Heart right ventricle (tissue), 16 donors: ENCODE results near the gene CHMP1B. TPM values are rescaled to one million over a fixed set of nuclear protein-coding genes. Genes with fewer than 3 reads are reported as not detected.

Experiments used
- ATAC-seq, 8 donors: fragments of 200-7000 bp; cut with Tn5 transposase; one replicate each; pipeline ENCODE4 v1.9.1; 2020; ENCODE audit warnings: mild to moderate bottlenecking in 8 of 8, moderate library complexity in 8 of 8, moderate number of reproducible peaks in 1 of 8
- DNase-seq, 2 donors: peaks; one replicate each; pipeline ENCODE4 v3.0.0-alpha.2; 2020
- H3K27ac ChIP-seq, 10 donors: fragments of 200-600 bp; sonication (generic) in 2 of 10; one replicate each; pipeline versions ENCODE4 v1.5.0 to v1.8.0; 2020 to 2022; ENCODE audit warnings: mild to moderate bottlenecking in 3 of 10
- H3K27me3 ChIP-seq, 7 donors: fragments of 200-600 bp; one replicate each; pipeline ENCODE4 v1.8.0; 2021 to 2022; ENCODE audit warnings: mild to moderate bottlenecking in 2 of 7
- H3K36me3 ChIP-seq, 9 donors: fragments of 200-600 bp; sonication (generic) in 1 of 9; one replicate each; pipeline versions ENCODE4 v1.5.0 to v1.8.0; 2020 to 2022; ENCODE audit warnings: mild to moderate bottlenecking in 2 of 9
- H3K4me1 ChIP-seq, 9 donors: fragments of 200-600 bp; sonication (generic) in 1 of 9; one replicate each; pipeline versions ENCODE4 v1.5.0 to v1.8.0; 2020 to 2022; ENCODE audit warnings: mild to moderate bottlenecking in 4 of 9
- H3K4me3 ChIP-seq, 10 donors: fragments of 200-600 bp; sonication (generic) in 2 of 10; one replicate each; pipeline versions ENCODE4 v1.5.0 to v1.8.0; 2020 to 2022; ENCODE audit warnings: mild to moderate bottlenecking in 7 of 10, moderate library complexity in 2 of 10
- H3K9me3 ChIP-seq, 11 donors: fragments of 200-600 bp in 10 of 11; sonication (generic) in 2 of 11; one replicate each; pipeline versions ENCODE4 v1.5.0 to v1.8.0; 2013 to 2022; ENCODE audit warnings: mild to moderate bottlenecking in 2 of 11, control low read depth in 1 of 11, moderate library complexity in 1 of 11
- CTCF ChIP-seq, 9 donors: fragments of 200-600 bp; sonication (generic) in 2 of 9; IDR thresholded peaks; one replicate each; pipeline versions ENCODE4 v1.5.0 to v1.8.0; 2021 to 2022; ENCODE audit warnings: antibody characterized with exemption in 9 of 9, mild to moderate bottlenecking in 5 of 9, moderate library complexity in 1 of 9
- WGBS, 2 donors: extraction: QIAGEN DNeasy Blood & Tissue Kit; methylation state at CpG; one replicate each; pipeline ENCODE4 v1.1.7; 2013; ENCODE audit warnings: inconsistent platforms in 1 of 2; 5-methylcytosine and 5-hydroxymethylcytosine counted together
- intact Hi-C, 10 donors: fragments of 100-400 bp; cut with DNase I; formaldehyde crosslinking; loops; one replicate each; pipeline versions ENCODE4 v1.11.1 to v1.14.2; 2022
- polyA plus RNA-seq, 2 donors: library from polyadenylated mRNA; stranded (reverse); fragments of 200-250 nt; gene quantifications; one replicate each; pipeline ENCODE4 v1.2.3, GENCODE V29; 2013
- total RNA-seq, 10 donors: library from RNA; stranded (reverse); fragmentation: NEBNext Ultra II Directional in 3 of 10; extraction: Animal tissue kit (Norgen Biotek cat#: 25700) in 3 of 10; gene quantifications; one replicate each; pipeline versions ENCODE4 v1.2.1 to v1.2.4, GENCODE V29; 2021 to 2023
- donor health status: Arrhythmogenic right ventricular cardiomyopathy.
- donor health status: ischemic (EF 13 %, LVEDD 7.1; RV severe dilation, severe dysfunction).
- donor health status: healthy with polysubstance abuse.
- donor health status: DM: no; HTN: yes; CAD: no.
- donor health status: DM: no; HTN: no; CAD: no.
- donor health status: ischemic (EF 25% LVEDD 6.9; RV normal size, moderate dysfunction).
- donor health status: ischemic (EF 25% LVEDD 5.7; RV mildly dilated, moderate dysfunction).
- donor health status: healthy.
- donor health status: DM: yes; HTN: yes; CAD: no.
- donor health status: Ischemic cardiomyopathy.
- donor health status: ischemic (EF 35%, LVEDD 5.7; RV mildly dilated, moderate dysfunction).
- donor health status: nonischemic (EF 11% LVEDD 7.7; RV severe dilation, severe dysfunction).
- donor health status: DM: yes; HTN: yes; CAD: no.
- donor health status: PGD.
- donor health status: ischemic (EF 29% LVEDD 5.4; RV normal size, mild dysfunction).
- donor health status: nonischemic (EF 23%, LVEDD 6.1; RV moderate dilation, normal function).

Gene CHMP1B
- total and polyA plus RNA-seq, 12 donors: 16.3 to 53.7 (median 36.3) TPM

DNA sequence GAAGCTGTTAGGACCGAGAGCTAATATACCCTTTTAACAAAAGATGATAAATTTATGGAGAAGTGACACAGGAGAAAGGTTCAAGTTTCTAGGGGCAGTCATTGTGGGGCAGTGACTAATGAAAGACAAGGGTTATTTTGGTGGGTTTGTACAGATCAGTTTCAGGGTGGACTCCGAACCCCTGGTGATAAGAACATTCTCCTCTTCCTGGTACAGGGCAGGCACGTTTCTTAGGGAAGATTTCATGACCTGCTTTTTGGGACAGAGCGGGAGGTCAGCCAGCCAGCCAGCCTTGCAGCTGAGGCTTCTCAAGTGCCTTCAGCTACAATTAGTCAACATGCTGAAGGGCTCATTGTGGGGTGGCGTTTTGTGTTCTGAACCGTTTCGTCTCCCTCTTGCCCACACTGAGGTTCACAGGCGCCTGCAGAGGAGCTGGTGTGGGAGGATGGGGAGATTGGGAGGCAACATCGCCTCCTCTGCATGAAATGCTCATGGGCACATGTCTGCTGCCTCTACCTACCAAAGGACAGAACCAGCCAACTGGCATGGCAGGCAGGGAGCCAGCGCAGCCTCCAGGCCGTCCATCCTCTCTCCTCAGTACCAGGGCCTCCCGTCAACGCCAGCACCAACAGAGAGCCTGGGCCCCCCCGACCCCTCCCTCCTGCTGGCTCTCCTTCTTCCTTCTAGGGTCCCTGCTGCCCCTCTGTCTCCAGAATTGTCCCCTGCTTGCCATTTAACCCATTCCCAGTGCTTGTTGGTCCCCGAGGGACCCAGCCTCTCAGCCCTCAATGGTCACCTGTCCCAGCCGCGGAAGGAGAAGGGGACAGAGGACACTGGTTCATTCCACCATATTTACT, 9.6 kb downstream of the CHMP1B start:
- ATAC-seq (no peak), DNase-seq (no peak)
- Histone ChIP-seq H3K36me3 (no peaks in the 10 kb centered on the region), H3K4me1 (peaks cover 0 to 44% (median 7%) of the 10 kb centered on the region in 9 donors), H3K27me3 (no peaks in the 10 kb centered on the region), H3K9me3 (no peaks in the 10 kb centered on the region), H3K27ac (peak overlapping the region in 1 of 10 donors; percentile 57), H3K4me3 (no peak overlapping the region)
- intact Hi-C loops: loop anchor here in 1 of 10 donors (10.0 kb wide), 1 partner anchor 206 kb away; no protein-coding TSS in a partner anchor
- no peak for TF ChIP-seq CTCF (IDR thresholded peaks at IDR 0.05)
- 83 to 91% methylated on average over 17 of the region's 17 CpGs for WGBS, 2 donors

- WGBS, 2 donors: 88 to 90% methylated on average over 20 of the region's 20 CpGs
- no peak overlapping the region for H3K4me3 ChIP-seq
- no peak overlapping the region for H3K27ac ChIP-seq
- no peaks in the 10 kb centered on the region for H3K36me3 ChIP-seq
- H3K27me3 ChIP-seq: no peaks in the 10 kb centered on the region
- H3K9me3 ChIP-seq: no peaks in the 10 kb centered on the region
- intact Hi-C loops: loop anchor here in 1 of 10 donors (10.0 kb wide), 1 partner anchor 207 kb away; no protein-coding TSS in a partner anchor
- peaks cover 0 to 34% (median 7%) of the 10 kb centered on the region in 9 donors for H3K4me1 ChIP-seq
- ATAC-seq (no peak), DNase-seq (no peak)
- no peak for TF ChIP-seq CTCF (IDR thresholded peaks at IDR 0.05)
These were observed 10.5 kb downstream of the CHMP1B start for GRCh38 chr18:11861583-11862288.

GRCh38 chr18:11862468-11863137, 11.4 kb downstream of the CHMP1B start:
- H3K4me1 ChIP-seq: peaks cover 0 to 26% (median 0%) of the 10 kb centered on the region in 9 donors
- H3K36me3 ChIP-seq: no peaks in the 10 kb centered on the region
- H3K9me3 ChIP-seq: no peaks in the 10 kb centered on the region
- no peaks in the 10 kb centered on the region for H3K27me3 ChIP-seq
- 72% methylated on average over 6 of the region's 6 CpGs for WGBS, 2 donors
- intact Hi-C loops: loop anchor here in 1 of 10 donors (10.0 kb wide), 1 partner anchor 208 kb away; no protein-coding TSS in a partner anchor
- ATAC-seq (no peak), DNase-seq (no peak)
- TF ChIP-seq CTCF (IDR thresholded peaks at IDR 0.05): no peak
- H3K27ac ChIP-seq: no peak overlapping the region
- no peak overlapping the region for H3K4me3 ChIP-seq

GRCh38 chr18:11864471-11864870, 13.3 kb downstream of the CHMP1B start:
- no peak overlapping the region for H3K4me3 ChIP-seq
- H3K27ac ChIP-seq: no peak overlapping the region
- intact Hi-C loops: loop anchor here in 1 of 10 donors (10.0 kb wide), 1 partner anchor 210 kb away; no protein-coding TSS in a partner anchor
- TF ChIP-seq CTCF (IDR thresholded peaks at IDR 0.05): no peak
- DNase-seq (no peak), ATAC-seq (no peak)
- H3K36me3 ChIP-seq: no peaks in the 10 kb centered on the region
- H3K9me3 ChIP-seq: no peaks in the 10 kb centered on the region
- peaks cover 0 to 12% (median 0%) of the 10 kb centered on the region in 9 donors for H3K4me1 ChIP-seq
- no peaks in the 10 kb centered on the region for H3K27me3 ChIP-seq
- 73 to 92% methylated on average over 2 of the region's 2 CpGs for WGBS, 2 donors
